ENCODE data around the gene SIGLEC8. TPM values are rescaled to one million over a fixed set of nuclear protein-coding genes. Genes with fewer than 3 reads are reported as not detected.

SIGLEC8 gene
- total RNA-seq, 8 experiments from 2014 or later, result 0.47 to 0.51 TPM; not detected in 6

DNA sequence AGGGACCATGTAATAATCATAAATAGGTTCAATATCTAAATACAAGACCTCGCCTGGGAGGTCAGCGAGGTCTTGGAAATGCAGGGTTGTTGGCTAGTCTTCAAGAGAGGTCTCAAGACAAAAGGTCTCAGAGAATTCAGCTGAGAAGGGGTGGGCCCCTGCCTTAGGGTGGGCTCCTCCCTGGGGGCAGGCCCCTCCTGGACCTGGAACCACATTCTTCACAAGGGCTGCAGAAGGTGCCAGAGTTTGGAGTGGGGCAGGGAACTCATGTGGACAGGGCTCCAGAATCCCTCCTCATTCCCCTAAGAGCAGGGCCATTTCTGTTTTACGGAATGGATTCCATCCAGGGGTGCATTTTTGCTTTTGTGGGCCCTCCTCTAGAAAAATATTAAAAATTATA lies 30.2 kb upstream of the SIGLEC8 start:
- 0 to 46% (median 20%) methylated on average over 1 to 2 of the region's 3 CpGs; no CpG with 5 or more reads in 7 of the 10 experiments for WGBS, 10 experiments
- no peak for ATAC-seq (replicated peaks in 6 of 8)
- in situ Hi-C loops (cut with MboI; ENCODE audit: low pct_unique_long_range_greater_than_20kb in 2 of 9, low sequenced_read_pairs in 9 of 9, unreplicated experiment in 9 of 9), result loop anchor here in 1 of 9 experiments (25.0 kb wide), 1 partner anchor 174 kb away; no protein-coding TSS in a partner anchor
- no peak overlapping the region for H3K27ac ChIP-seq
- H3K4me1 ChIP-seq (replicated peaks in 1 of 2), result no peaks in the 10 kb centered on the region
- no peak overlapping the region for H3K4me3 ChIP-seq

DNA sequence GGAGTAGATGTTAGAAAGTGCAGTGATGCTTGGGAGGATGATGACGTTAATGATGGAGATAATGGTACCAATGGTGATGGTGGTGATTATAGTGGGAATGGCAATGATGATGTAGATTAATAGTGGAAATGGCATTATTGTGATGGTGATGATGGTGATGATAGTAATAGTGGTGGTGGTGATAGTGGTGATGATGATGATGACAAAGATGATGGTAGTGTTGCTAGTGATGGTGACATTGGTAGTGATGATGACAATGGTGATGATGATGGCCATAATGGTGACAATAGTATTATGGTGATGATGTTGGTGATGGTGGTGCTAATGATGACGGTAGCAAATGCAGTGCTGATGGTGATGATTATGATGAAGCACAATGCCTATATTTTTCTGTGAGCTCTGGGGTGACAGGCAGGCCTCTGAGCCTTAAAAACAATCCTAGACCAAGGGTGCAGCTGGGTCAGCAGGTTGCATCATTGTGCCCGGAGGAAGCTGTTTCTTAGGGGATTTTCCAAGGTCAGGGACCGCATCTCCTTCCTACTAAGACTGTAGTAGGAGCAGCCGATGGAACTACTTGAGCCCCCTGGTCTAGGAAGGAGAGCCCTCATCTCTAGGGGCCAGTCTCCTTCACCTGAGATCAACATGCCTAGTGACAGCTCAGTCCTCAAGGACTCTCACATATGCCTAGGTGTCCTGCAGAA lies 27.9 kb upstream of the SIGLEC8 start:
- no peak for ATAC-seq (replicated peaks in 6 of 8)
- Histone ChIP-seq H3K4me3 (no peak overlapping the region), H3K4me1 (replicated peaks in 1 of 2) (no peaks in the 10 kb centered on the region), H3K27ac (no peak overlapping the region)
- WGBS, 10 experiments, result 0 to 62% (median 40%) methylated on average over 1 to 5 of the region's 5 CpGs; no CpG with 5 or more reads in 1 of the 10 experiments
- in situ Hi-C loops (cut with MboI; ENCODE audit: low pct_unique_long_range_greater_than_20kb in 2 of 9, low sequenced_read_pairs in 9 of 9, unreplicated experiment in 9 of 9), result loop anchor here in 1 of 9 experiments (25.0 kb wide), 1 partner anchor 176 kb away; no protein-coding TSS in a partner anchor

DNA sequence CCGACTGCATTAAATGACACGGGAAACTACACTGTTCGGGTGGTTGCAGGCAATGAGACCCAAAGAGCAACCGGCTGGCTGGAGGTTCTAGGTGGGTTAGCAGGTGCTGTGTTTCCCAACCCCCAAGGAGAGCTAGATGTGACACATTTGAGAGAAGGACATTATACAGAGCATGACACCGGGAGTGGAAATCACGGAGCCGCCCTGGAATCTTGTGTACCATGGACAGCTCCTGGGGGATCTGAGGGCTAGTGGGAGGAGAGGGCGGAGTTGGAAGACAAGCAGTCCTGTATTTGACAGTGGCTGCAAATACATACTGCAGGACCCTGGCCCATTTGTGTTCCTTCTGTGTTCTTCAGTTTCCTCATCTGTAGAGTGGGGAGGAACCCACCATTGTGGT lies 22.3 kb upstream of the SIGLEC8 start:
- Histone ChIP-seq H3K4me1 (replicated peaks in 1 of 2) (no peaks in the 10 kb centered on the region), H3K4me3 (no peak overlapping the region), H3K27ac (no peak overlapping the region)
- in situ Hi-C loops (cut with MboI; ENCODE audit: low pct_unique_long_range_greater_than_20kb in 2 of 9, low sequenced_read_pairs in 9 of 9, unreplicated experiment in 9 of 9), result loop anchor here in 1 of 9 experiments (25.0 kb wide), 1 partner anchor 182 kb away; no protein-coding TSS in a partner anchor
- peak in 3 of 8 experiments; percentile 36 to 76 (median 39) for ATAC-seq (replicated peaks in 6 of 8)
- 0 to 57% (median 30%) methylated on average over 1 to 6 of the region's 8 CpGs; no CpG with 5 or more reads in 4 of the 10 experiments for WGBS, 10 experiments

DNA sequence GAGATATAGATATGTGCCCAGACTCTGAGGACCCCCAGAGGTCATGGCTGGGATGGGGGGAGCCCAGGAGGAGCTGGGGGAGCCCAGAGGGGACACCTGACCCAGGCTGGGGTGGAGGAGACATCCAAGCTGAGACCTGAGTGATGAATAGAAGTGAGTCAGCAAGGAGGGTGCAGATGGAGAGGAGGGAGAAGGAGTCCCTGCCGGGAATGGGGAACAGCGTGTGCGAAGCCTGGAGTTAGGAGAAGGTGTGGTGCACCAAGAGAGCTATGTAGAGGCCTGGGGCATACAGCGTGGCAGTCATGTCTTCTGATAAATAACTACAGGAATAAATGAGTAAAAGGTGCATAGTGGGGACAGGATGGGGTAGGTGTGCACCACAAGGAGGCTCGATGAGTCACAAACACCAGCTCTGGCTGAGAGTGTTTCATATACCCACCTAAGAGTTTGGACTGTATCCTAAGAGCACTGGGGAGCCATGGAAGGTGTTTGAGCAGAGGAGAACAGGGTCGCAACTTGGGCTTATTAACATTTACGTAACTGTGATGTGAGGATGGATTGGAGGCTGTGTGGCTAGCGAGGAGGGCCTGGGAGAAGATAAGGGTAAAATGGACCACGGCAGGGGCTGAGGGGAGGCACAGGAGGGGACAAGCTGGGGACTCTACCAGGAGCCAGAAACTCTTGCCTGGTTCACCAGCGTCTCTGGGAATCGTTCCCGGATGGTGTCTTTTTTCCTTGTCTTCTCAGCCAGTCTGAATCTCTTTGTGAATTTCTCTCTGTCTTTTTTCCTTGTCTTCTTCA lies 21.5 kb upstream of the SIGLEC8 start:
- H3K4me3 ChIP-seq, result no peak overlapping the region
- no peaks in the 10 kb centered on the region for H3K4me1 ChIP-seq (replicated peaks in 1 of 2)
- no peak for ATAC-seq (replicated peaks in 6 of 8)
- no peak overlapping the region for H3K27ac ChIP-seq
- WGBS, 10 experiments, result 0 to 100% (median 41%) methylated on average over 1 to 7 of the region's 12 CpGs; no CpG with 5 or more reads in 3 of the 10 experiments
- in situ Hi-C loops (cut with MboI; ENCODE audit: low pct_unique_long_range_greater_than_20kb in 2 of 9, low sequenced_read_pairs in 9 of 9, unreplicated experiment in 9 of 9), result loop anchor here in 1 of 9 experiments (25.0 kb wide), 1 partner anchor 183 kb away; no protein-coding TSS in a partner anchor

DNA sequence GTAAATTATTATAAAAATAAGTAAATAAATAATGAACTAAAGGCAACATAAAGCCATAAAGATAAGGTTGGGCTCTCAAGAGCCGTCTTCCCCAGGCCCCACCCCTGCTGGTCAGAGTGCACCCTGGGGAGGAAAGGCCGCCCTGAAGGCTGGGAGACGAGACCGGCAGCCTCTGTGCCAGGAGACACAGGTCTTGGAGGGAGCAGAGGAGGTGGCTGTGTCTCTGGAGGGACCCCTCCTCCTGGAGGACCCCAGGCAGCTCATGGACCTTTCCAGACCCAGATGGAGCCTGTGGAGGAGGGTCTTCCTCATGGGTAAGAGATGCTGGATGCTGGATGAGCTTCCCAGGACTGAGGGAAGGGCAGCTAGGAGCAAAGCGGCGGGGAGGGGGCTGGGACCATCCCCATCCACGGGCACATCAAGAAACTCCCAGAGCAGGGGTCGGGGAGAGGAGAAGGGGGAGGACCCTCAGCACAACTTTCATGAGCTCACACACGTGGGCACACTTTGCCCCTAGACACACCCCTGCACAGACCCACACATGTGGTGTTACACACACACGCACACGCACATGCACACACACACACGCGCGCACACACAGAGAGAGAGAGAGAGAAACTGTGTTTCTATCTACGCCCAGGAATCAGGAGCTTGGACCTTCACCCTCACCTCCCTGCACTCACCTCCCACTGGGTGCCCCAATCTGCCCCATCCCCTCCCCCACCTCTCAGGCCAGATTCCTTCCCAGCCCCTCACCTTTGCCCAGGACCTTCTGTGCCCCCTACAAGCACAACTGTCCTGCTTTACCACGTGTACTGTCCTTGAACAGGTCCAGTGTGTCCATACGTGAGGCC lies 20.4 kb upstream of the SIGLEC8 start, which contains the start of gene CEACAM18:
Gene CEACAM18 (plus strand): TSS at position 159 of the 854 bp plus-strand sequence.
- ATAC-seq (replicated peaks in 6 of 8), result no peak
- 0 to 53% (median 29%) methylated on average over 1 to 5 of the region's 17 CpGs; no CpG with 5 or more reads in 2 of the 10 experiments for WGBS, 10 experiments
- Histone ChIP-seq H3K4me1 (replicated peaks in 1 of 2) (no peaks in the 10 kb centered on the region), H3K4me3 (no peak within 1 kb of the TSS), H3K27ac (no peak within 1 kb of the TSS)
- in situ Hi-C loops (cut with MboI; ENCODE audit: low pct_unique_long_range_greater_than_20kb in 2 of 9, low sequenced_read_pairs in 9 of 9, unreplicated experiment in 9 of 9), result loop anchor here in 1 of 9 experiments (25.0 kb wide), 1 partner anchor 184 kb away; no protein-coding TSS in a partner anchor

DNA sequence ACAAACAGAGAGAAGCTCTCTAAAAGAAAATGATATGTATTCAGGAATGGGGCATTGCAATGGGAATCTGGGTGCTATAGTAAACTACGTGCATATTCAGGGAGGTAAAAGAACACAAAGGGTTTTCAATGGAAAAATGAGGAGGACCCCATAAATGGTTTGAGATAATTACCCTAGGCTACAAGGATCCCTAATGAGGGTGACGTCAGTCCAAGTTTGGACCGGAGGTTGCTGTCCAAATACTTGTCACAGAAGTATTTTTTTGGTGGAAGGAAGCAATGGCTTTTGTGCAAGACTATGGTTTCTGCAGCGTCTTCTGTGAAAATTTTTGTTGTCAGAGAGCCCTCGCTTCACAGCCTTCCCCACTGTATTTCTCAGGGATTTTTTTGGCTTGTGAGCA lies 19.1 kb upstream of the SIGLEC8 start:
- WGBS, 10 experiments, result 13 to 71% (median 45%) methylated on average over 3 to 5 of the region's 5 CpGs; no CpG with 5 or more reads in 1 of the 10 experiments
- Histone ChIP-seq H3K4me3 (no peak overlapping the region), H3K27ac (no peak overlapping the region), H3K4me1 (replicated peaks in 1 of 2) (no peaks in the 10 kb centered on the region)
- in situ Hi-C loops (cut with MboI; ENCODE audit: low pct_unique_long_range_greater_than_20kb in 2 of 9, low sequenced_read_pairs in 9 of 9, unreplicated experiment in 9 of 9), result loop anchor here in 1 of 9 experiments (25.0 kb wide), 1 partner anchor 185 kb away; no protein-coding TSS in a partner anchor
- no peak for ATAC-seq (replicated peaks in 6 of 8)

DNA sequence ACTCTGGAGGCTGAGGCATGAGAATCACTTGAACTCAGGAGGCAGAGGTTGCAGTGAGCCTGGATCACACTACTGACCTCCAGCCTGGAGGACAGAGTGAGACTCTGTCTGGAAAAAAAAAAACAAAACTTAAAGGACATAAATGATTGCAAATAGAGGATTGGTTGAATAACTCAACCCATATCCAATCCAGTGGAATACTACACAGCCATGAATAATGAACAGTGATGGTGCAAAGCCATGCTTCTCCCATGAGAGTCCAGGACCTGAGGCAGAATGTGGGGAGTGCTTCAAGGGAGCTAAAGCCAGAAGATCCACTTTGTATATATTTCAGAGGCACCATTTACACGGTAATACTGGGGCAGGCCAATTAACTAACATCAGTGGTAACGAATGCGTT lies 17.9 kb upstream of the SIGLEC8 start:
- in situ Hi-C loops (cut with MboI; ENCODE audit: low pct_unique_long_range_greater_than_20kb in 2 of 9, low sequenced_read_pairs in 9 of 9, unreplicated experiment in 9 of 9), result loop anchor here in 1 of 9 experiments (25.0 kb wide), 1 partner anchor 186 kb away; no protein-coding TSS in a partner anchor
- H3K4me3 ChIP-seq, result no peak overlapping the region
- 20 to 92% (median 70%) methylated on average over 1 to 3 of the region's 3 CpGs; no CpG with 5 or more reads in 4 of the 10 experiments for WGBS, 10 experiments

DNA sequence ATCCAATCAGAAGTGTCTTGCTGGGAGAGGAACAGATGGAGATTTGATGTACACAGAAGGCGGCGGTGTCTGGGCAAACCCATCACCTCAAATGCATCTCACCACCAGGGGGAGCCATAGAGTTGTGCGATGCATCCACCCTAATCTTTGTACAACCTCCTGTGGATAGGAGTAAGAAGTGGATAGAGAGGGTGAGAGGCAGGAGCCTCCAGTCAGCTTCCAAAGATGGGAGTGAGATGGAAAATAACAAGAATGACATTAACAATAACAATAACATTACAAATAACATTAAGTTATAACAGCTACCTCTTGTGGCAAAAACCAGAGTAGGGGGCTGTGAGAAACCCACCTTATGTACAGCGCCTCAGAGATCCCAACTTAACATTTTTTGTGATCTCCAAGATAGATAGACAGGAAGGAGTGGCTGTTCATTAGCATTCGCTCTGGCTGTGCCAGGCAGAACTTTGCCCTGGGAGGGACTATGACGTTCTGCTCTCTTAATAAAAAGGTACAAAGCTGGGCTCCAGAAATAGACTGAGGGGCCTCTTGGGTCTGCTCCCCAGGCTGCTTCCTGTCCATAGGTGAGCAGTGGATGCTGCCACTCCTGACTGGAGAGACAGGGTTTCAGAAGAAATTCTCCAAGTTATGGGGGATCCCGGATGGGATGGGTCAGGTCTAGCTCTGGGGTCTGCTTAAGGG lies 14.9 kb upstream of the SIGLEC8 start:
- 0 to 80% (median 33%) methylated on average over 1 to 5 of the region's 7 CpGs for WGBS, 10 experiments
- peak; percentile 44 to 98 (median 63) for ATAC-seq (replicated peaks in 6 of 8)
- no peak overlapping the region for H3K27ac ChIP-seq
- no peaks in the 10 kb centered on the region for H3K4me1 ChIP-seq (replicated peaks in 1 of 2)
- no peak overlapping the region for H3K4me3 ChIP-seq
- in situ Hi-C loops (cut with MboI; ENCODE audit: low pct_unique_long_range_greater_than_20kb in 2 of 9, low sequenced_read_pairs in 9 of 9, unreplicated experiment in 9 of 9), result loop anchor here in 4 of 9 experiments (25.0 kb wide), 2 partner anchors 189 to 314 kb away; partner anchors contain the start of gene FPR3 (in 2 of the 4)

More for the DNA sequence above, 17.9 kb upstream of the SIGLEC8 start:
- H3K27ac ChIP-seq, result no peak overlapping the region
- no peaks in the 10 kb centered on the region for H3K4me1 ChIP-seq (replicated peaks in 1 of 2)
- ATAC-seq (replicated peaks in 6 of 8), result no peak

DNA sequence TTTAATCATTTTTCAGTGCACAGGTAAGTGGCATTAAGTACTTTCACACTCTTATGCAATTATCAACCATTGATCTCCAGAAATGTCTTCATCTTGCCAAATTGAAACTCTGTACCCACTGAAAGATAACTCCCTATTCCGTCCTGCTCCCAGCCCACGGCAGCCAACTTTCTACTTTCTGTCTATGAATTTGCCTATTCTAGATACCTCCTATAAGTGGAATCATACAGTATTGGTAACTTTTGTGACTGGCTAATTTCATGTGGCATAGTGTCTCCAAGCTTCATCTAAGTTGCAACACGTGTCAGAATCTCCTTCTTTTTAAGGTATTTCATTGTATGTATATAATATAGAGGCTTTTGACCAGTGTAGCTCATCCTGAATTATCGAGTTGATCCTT lies 14.4 kb upstream of the SIGLEC8 start:
- no peak overlapping the region for H3K27ac ChIP-seq
- no peaks in the 10 kb centered on the region for H3K4me1 ChIP-seq (replicated peaks in 1 of 2)
- ATAC-seq (replicated peaks in 6 of 8), result no peak
- 0 to 25% (median 0%) methylated on average over 1 to 4 of the region's 4 CpGs; no CpG with 5 or more reads in 3 of the 10 experiments for WGBS, 10 experiments
- in situ Hi-C loops (cut with MboI; ENCODE audit: low pct_unique_long_range_greater_than_20kb in 2 of 9, low sequenced_read_pairs in 9 of 9, unreplicated experiment in 9 of 9), result loop anchor here in 4 of 9 experiments (25.0 kb wide), 2 partner anchors 190 to 315 kb away; partner anchors contain the start of gene FPR3 (in 2 of the 4)
- no peak overlapping the region for H3K4me3 ChIP-seq

DNA sequence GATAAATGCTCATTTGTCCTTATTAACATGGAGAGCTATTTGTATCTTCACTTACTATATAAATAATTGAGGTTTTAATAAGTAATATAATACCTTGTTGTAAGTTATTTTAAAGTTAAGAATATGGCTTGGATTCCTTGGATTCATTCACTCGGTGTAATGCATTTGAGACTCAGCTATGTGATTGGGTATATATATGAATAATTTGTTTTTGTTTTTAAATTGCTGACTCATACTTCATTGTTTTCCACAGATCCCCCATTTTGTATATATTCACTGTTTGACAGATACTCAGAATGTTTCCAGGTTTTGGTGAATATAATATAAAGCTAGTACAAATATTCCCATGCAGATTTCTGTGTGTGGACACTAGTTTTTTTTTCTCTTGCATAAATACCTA lies 13.3 kb upstream of the SIGLEC8 start:
- Histone ChIP-seq H3K4me3 (no peak overlapping the region), H3K27ac (no peak overlapping the region), H3K4me1 (replicated peaks in 1 of 2) (no peaks in the 10 kb centered on the region)
- in situ Hi-C loops (cut with MboI; ENCODE audit: low pct_unique_long_range_greater_than_20kb in 2 of 9, low sequenced_read_pairs in 9 of 9, unreplicated experiment in 9 of 9), result loop anchor here in 4 of 9 experiments (25.0 kb wide), 2 partner anchors 191 to 316 kb away; partner anchors contain the start of gene FPR3 (in 2 of the 4)
- WGBS, 10 experiments, result 17 to 100% (median 67%) methylated on average over 1 of the region's 1 CpG; no CpG with 5 or more reads in 1 of the 10 experiments
- no peak for ATAC-seq (replicated peaks in 6 of 8)

DNA sequence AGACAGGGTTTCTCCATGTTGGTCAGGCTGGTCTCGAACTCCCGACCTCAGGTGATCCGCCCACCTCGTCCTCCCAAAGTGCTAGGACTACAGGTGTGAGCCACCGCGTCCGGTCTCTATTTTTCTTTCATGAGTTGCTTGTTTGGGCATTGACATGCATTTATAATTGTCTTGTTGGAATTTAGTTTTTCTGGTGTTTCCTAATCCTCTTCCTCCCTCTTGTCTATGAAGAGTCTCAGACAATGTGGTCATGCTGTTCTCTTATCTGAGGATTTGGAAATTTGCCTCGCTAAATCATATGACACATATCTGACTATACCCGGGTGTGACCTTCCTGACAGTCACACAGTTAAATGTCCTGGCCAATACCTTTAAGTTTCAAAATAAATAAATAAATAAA lies 12.7 kb upstream of the SIGLEC8 start:
- no peaks in the 10 kb centered on the region for H3K4me1 ChIP-seq (replicated peaks in 1 of 2)
- H3K27ac ChIP-seq, result no peak overlapping the region
- in situ Hi-C loops (cut with MboI; ENCODE audit: low pct_unique_long_range_greater_than_20kb in 2 of 9, low sequenced_read_pairs in 9 of 9, unreplicated experiment in 9 of 9), result loop anchor here in 4 of 9 experiments (25.0 kb wide), 2 partner anchors 191 to 316 kb away; partner anchors contain the start of gene FPR3 (in 2 of the 4)
- WGBS, 10 experiments, result 0 to 100% (median 56%) methylated on average over 1 to 7 of the region's 9 CpGs; no CpG with 5 or more reads in 2 of the 10 experiments
- no peak for ATAC-seq (replicated peaks in 6 of 8)
- H3K4me3 ChIP-seq, result no peak overlapping the region
